Raji (cell line): ENCODE results near the gene FGB.
A peak's percentile ranks its signal among the peaks of the same experiment; 100 is the strongest.

ENCODE experiments used
- POLR2A ChIP-seq: IDR thresholded peaks from 2 replicates; pipeline ENCODE4 v1.6.1; 2011; ENCODE audit warnings: low read depth, low read length, control low read depth; ENCODE audit not compliant: insufficient read depth

Gene FGB

DNA sequence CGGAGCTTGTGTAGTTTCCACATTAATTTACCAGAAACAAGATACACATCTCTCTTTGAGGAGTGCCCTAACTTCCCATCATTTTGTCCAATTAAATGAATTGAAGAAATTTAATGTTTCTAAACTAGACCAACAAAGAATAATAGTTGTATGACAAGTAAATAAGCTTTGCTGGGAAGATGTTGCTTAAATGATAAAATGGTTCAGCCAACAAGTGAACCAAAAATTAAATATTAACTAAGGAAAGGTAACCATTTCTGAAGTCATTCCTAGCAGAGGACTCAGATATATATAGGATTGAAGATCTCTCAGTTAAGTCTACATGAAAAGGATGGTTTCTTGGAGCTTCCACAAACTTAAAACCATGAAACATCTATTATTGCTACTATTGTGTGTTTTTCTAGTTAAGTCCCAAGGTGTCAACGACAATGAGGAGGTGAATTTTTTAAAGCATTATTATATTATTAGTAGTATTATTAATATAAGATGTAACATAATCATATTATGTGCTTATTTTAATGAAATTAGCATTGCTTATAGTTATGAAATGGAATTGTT, at the start of gene FGB:
FGB (plus strand) TSS at position 315 of the 558 bp plus-strand sequence; CDS start at position 323, 8 bp downstream.
- TF ChIP-seq POLR2A, result no peak

DNA sequence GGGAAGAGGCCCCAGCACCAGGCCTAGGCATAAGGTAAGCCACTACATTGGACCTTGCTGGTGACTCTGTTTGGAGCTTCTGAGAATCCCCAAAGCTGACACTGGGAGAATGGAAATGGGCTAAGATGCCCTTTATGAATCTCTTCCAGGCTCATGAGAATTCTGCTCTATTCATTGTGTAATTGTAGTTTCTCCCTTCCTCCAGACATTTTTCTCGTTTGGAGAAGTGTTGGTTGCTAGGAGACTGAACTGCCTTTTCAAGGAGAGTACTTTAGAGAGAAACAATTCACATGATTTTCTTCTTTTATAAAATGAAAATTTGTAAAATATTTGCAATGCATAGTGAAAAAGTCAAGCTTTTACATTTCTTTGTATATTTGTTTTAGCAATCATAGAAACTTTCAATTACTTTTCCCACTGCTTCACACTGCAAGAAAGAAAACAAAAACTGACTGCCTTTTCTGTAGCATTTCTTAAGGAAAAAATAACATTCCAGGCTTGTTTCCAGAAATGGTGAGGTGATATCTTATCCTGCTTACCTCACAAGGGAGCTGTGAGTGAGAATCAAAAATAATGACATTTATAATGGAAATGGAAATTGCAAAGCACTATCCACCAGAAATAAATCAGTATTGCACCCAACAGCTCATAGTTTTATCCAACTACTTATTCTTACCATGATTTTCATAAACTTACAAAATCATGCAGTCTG, 46.3 kb upstream of the FGB start:
- TF ChIP-seq POLR2A, result no peak

DNA sequence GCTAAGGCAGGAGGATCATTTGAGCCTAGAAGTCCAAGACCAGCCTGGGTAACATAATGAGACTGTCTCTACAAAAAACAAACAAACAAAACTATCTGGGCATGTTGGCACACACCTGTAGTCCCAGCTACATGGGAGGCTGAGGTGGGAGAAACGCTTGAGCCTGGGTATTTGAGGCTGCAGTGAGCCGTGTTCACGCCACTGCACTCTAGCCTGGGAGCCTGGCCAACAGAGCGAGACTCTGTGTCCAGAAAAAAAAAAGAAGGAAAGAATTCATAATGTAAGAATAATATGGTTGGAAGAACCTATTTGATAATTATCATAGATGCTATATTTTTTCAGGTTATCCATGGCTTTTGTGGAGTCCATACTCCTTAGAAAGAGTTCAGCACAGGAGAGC, 45.2 kb upstream of the FGB start:
- TF ChIP-seq POLR2A, result no peak

DNA sequence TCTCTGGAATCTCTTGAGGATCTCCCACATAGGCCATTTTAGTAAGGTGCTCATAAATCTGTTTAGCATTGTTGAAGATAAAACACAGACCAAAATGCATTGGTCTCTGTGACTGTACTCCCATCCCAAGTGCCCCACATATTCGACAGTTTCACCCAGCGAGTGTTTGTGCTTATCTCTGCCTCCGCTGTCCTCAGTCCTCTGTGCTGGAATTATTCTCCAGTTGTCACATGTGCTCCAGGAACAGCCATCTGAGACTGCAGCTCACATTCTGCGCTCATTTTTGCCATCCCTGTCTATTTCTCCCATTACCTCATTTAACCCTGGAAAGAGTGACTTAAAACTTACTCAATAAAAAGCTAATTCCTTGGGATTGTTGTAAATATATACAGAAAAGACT, 43.6 kb upstream of the FGB start:
- TF ChIP-seq POLR2A, result no peak

DNA sequence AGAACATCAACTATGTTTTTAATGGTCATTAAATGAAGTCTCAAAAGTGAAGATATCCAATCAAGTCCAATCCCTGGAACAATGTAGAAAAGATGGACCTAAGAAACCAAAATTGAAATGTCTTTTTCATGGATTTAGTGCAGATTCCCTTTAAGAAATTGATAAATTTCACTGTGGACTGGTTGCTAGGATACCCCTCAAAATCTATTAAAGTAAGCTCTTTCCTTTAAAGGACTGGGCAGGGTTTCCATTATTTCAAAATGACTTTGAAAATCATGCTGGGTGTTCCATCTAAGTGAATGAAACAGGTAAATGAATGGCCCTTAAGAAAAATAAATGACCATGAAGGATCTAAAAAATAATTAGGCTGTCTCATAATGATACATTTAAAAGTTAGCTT, 41.2 kb upstream of the FGB start:
- TF ChIP-seq POLR2A, result no peak

- no peak for TF ChIP-seq POLR2A
Measured at GRCh38 chr4:154526151-154526550, 36.7 kb upstream of the FGB start.

GRCh38 chr4:154527308-154527707, 35.5 kb upstream of the FGB start:
- no peak for TF ChIP-seq POLR2A

GRCh38 chr4:154528869-154529268, 33.9 kb upstream of the FGB start:
- no peak for TF ChIP-seq POLR2A

GRCh38 chr4:154529728-154530519, 32.9 kb upstream of the FGB start:
- TF ChIP-seq POLR2A, result no peak

DNA sequence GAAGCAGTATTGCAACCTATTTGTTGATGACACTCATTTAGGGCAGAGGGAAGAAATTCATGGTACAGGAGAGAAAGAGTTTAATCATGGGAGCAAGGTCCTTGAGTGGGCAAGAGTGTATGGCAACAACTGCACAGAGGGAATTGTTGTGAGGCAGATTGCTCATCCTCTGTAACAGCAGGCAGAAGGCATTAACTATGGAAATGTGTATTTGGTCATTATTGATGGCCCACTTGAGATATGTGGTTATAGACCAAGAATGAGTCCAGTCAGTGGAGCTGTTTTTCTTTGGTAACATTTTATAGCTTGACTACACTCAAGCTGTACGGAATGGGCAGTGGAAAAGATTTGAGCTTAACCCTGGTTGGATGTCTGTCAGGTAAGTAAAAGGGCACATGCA, 28.5 kb upstream of the FGB start:
- no peak for TF ChIP-seq POLR2A

GRCh38 chr4:154542271-154542879, 20.4 kb upstream of the FGB start:
- no peak for TF ChIP-seq POLR2A

- TF ChIP-seq POLR2A, result no peak
Measured at GRCh38 chr4:154545689-154546088, 17.1 kb upstream of the FGB start.

- TF ChIP-seq POLR2A, result peak; percentile 79
Measured at GRCh38 chr4:154549894-154550790, 12.7 kb upstream of the FGB start, which contains the start of gene PLRG1. TSS of gene PLRG1 (minus strand) at chr4:154550400. CDS start at chr4:154550308, 92 bp downstream.

- TF ChIP-seq POLR2A, result no peak
Measured at GRCh38 chr4:154551872-154552686, 10.7 kb upstream of the FGB start.

GRCh38 chr4:154559141-154559493, 3.7 kb upstream of the FGB start:
- TF ChIP-seq POLR2A, result no peak
